A549 (cell line): ENCODE data around the gene B3GNT3. TPM values are rescaled to one million over a fixed set of nuclear protein-coding genes. Genes with fewer than 3 reads are reported as not detected.

Experiments used
- ATAC-seq, 2 experiments: fragments of 200-7000 bp in 1 of 2; fragments of >200 bp in 1 of 2; cut with Nextera tagmentation in 1 of 2; cut with Tn5 transposase in 1 of 2; 3 replicates each; pipeline versions ENCODE4 v1.8.0 to v1.9.1; 2018 to 2020; ENCODE audit warnings: mild to moderate bottlenecking in 1 of 2, moderate library complexity in 1 of 2
- CTCF ChIA-PET: fragments of 300-600 bp; sonication (Branson Sonifier 250); formaldehyde crosslinking; extraction: SDS; loops from one replicate; lab custom pipeline; 2021; ENCODE audit warnings: antibody characterized with exemption, inconsistent platforms; lab: Yijun Ruan, JAX
- POLR2A ChIA-PET: fragments of 350-600 bp; formaldehyde crosslinking; extraction: SDS; loops from one replicate; lab custom pipeline; 2021; ENCODE audit warnings: antibody characterized with exemption, inconsistent platforms; lab: Yijun Ruan, JAX
- DNase-seq, 2 experiments: peaks; one replicate each; pipeline versions ENCODE4 v3.0.0 to v3.0.0-alpha.2; 2011 to 2016; ENCODE audit warnings: low read depth in 1 of 2, low spot score in 1 of 2
- FAIRE-seq: peaks from 2 replicates; lab custom pipeline; 2011; peaks lifted over from hg19 to GRCh38; lab: Jason Lieb, UNC
- H3K27ac ChIP-seq, 2 experiments: fragments of >200 bp; sonication (Bioruptor Twin); formaldehyde crosslinking; 3 replicates each; pipeline ENCODE4 v1.5.1; 2016 to 2017
- H3K4me1 ChIP-seq: fragments of >200 bp; sonication (Bioruptor Twin); formaldehyde crosslinking; 3 replicates; pipeline ENCODE4 v1.6.1; 2016
- H3K4me2 ChIP-seq: fragments of >200 bp; sonication (Bioruptor Twin); formaldehyde crosslinking; 3 replicates; pipeline ENCODE4 v1.6.1; 2016
- H3K4me3 ChIP-seq: fragments of >200 bp; sonication (Bioruptor Twin); formaldehyde crosslinking; 3 replicates; pipeline ENCODE4 v1.5.1; 2016
- H3K9me3 ChIP-seq: fragments of >200 bp; sonication (Bioruptor Twin); formaldehyde crosslinking; 3 replicates; pipeline ENCODE4 v1.6.1; 2016
- CTCF ChIP-seq: fragments of >200 bp; sonication (Bioruptor Twin); formaldehyde crosslinking; IDR thresholded peaks from 3 replicates; pipeline ENCODE4 v1.5.1; 2016
- E2F6 ChIP-seq: IDR thresholded peaks from 2 replicates; pipeline ENCODE4 v1.6.1; 2012; ENCODE audit warnings: low read depth, borderline replicate concordance
- EHF ChIP-seq: fragments of 250-450 bp; sonication (Bioruptor Pico); IDR thresholded peaks from 2 replicates; pipeline ENCODE4 v1.5.0; 2020; ENCODE audit warnings: mild to moderate bottlenecking
- EHMT2 ChIP-seq: fragments of 200-600 bp; sonication (generic); IDR thresholded peaks from 2 replicates; pipeline ENCODE4 v1.6.1; 2016; ENCODE audit warnings: antibody characterized with exemption, low read depth, mild to moderate bottlenecking, moderate library complexity
- ELK1 ChIP-seq: fragments of 150-350 bp; IDR thresholded peaks from 2 replicates; pipeline ENCODE4 v1.6.1; 2014; ENCODE audit warnings: low read depth, mild to moderate bottlenecking, low read length
- EP300 ChIP-seq, 2 experiments: fragments of >200 bp; sonication (Bioruptor Twin); formaldehyde crosslinking; IDR thresholded peaks; 2 replicates in 1 of 2; 3 replicates in 1 of 2; pipeline ENCODE4 v1.6.1; 2016 to 2017
- FOSL2 ChIP-seq, 2 experiments: fragments of 450-650 bp in 1 of 2; fragments of >200 bp in 1 of 2; sonication (Bioruptor Twin) in 1 of 2; formaldehyde crosslinking; IDR thresholded peaks; 2 replicates each; pipeline versions ENCODE4 v1.5.0 to v1.6.1; 2016 to 2020; ENCODE audit warnings: mild to moderate bottlenecking in 1 of 2, moderate library complexity in 1 of 2
- GATA3 ChIP-seq: IDR thresholded peaks from 2 replicates; pipeline ENCODE4 v1.6.1; 2012; ENCODE audit warnings: borderline replicate concordance
- HOXA7 ChIP-seq: fragments of 250-450 bp; sonication (Bioruptor Pico); IDR thresholded peaks from 2 replicates; pipeline ENCODE4 v1.5.0; 2020; ENCODE audit warnings: mild to moderate bottlenecking, moderate library complexity
- HOXB13 ChIP-seq: fragments of 250-450 bp; sonication (Bioruptor Pico); IDR thresholded peaks from 2 replicates; pipeline ENCODE4 v1.5.0; 2020; ENCODE audit warnings: low read depth, mild to moderate bottlenecking, moderate library complexity
- HOXB5 ChIP-seq: fragments of 250-450 bp; sonication (Bioruptor Pico); IDR thresholded peaks from 2 replicates; pipeline ENCODE4 v1.5.0; 2020; ENCODE audit warnings: mild to moderate bottlenecking, moderate library complexity
- JUN ChIP-seq, 2 experiments: fragments of >200 bp; sonication (Bioruptor Twin); formaldehyde crosslinking; IDR thresholded peaks; 2 replicates in 1 of 2; 3 replicates in 1 of 2; pipeline ENCODE4 v1.6.1; 2016 to 2017
- KDM1A ChIP-seq: fragments of 200-600 bp; sonication (generic); IDR thresholded peaks from 2 replicates; pipeline ENCODE4 v1.6.1; 2016; ENCODE audit warnings: low read depth, mild to moderate bottlenecking
- MAX ChIP-seq: IDR thresholded peaks from 2 replicates; pipeline ENCODE4 v1.6.1; 2012
- MYC ChIP-seq: IDR thresholded peaks from 2 replicates; pipeline ENCODE4 v1.6.1; 2012; ENCODE audit warnings: mild to moderate bottlenecking, inconsistent platforms, low read length, improper control_type of control experiment, borderline replicate concordance
- POLR2A ChIP-seq: IDR thresholded peaks from 2 replicates; pipeline ENCODE4 v1.6.1; 2012; ENCODE audit warnings: mild to moderate bottlenecking, low read length
- POLR2AphosphoS2 ChIP-seq: conservative IDR thresholded peaks from 2 replicates; pipeline ENCODE4 v1.6.1; 2012; ENCODE audit warnings: low read length, improper control_type of control experiment, inconsistent platforms
- RAD21 ChIP-seq, 2 experiments: fragments of >200 bp in 1 of 2; sonication (Bioruptor Twin) in 1 of 2; formaldehyde crosslinking in 1 of 2; IDR thresholded peaks in 1 of 2; conservative IDR thresholded peaks in 1 of 2; 2 replicates in 1 of 2; 3 replicates in 1 of 2; pipeline ENCODE4 v1.6.1; 2012 to 2018; ENCODE audit warnings: inconsistent platforms in 1 of 2
- RCOR1 ChIP-seq: fragments of 150-350 bp; IDR thresholded peaks from 2 replicates; pipeline ENCODE4 v1.6.1; 2014; ENCODE audit warnings: antibody characterized with exemption, low read length, low read depth
- SMC3 ChIP-seq: fragments of >200 bp; sonication (Bioruptor Twin); formaldehyde crosslinking; IDR thresholded peaks from 3 replicates; pipeline ENCODE4 v1.6.1; 2018; ENCODE audit warnings: inconsistent platforms
- SREBF2 ChIP-seq: fragments of 450-650 bp; IDR thresholded peaks from 2 replicates; pipeline ENCODE4 v1.6.1; 2014; ENCODE audit warnings: mild to moderate bottlenecking, moderate library complexity
- TP53 ChIP-seq: fragments of 250-450 bp; sonication (Bioruptor Pico); IDR thresholded peaks from 2 replicates; pipeline ENCODE4 v1.5.0; 2021; ENCODE audit warnings: mild to moderate bottlenecking, moderate library complexity
- ZFP36 ChIP-seq: fragments of 450-650 bp; IDR thresholded peaks from 2 replicates; pipeline ENCODE4 v1.6.1; 2014; ENCODE audit warnings: borderline replicate concordance; ENCODE audit not compliant: partially characterized antibody
- ZSCAN20 ChIP-seq: fragments of 250-450 bp; sonication (Bioruptor Pico); IDR thresholded peaks from 2 replicates; pipeline ENCODE4 v1.8.0; 2022; ENCODE audit warnings: mild to moderate bottlenecking, moderate library complexity
- WGBS: methylation state at CpG from one replicate; pipeline ENCODE4 v1.1.6; 2017; ENCODE audit errors: missing lambda C conversion rate; 5-methylcytosine and 5-hydroxymethylcytosine counted together
- polyA plus RNA-seq, 4 experiments: library from polyadenylated mRNA; depleted of rRNA in 3 of 4; stranded (reverse); fragments of >200 nt; fragmentation: RNase III in 1 of 4; extraction: RNeasy Plus Mini Kit Qiagen cat#74134 plus additional on column Dnase treatment in 1 of 4; gene quantifications; 2 replicates in 3 of 4; 3 replicates in 1 of 4; pipeline ENCODE4 v1.2.3, GENCODE V29; 2011 to 2017

B3GNT3 gene
- polyA plus RNA-seq, 2 of the 4 experiments (the other 2 are of a cell fraction), result 2.4 to 2.7 TPM

- no peak for ATAC-seq
- ChIA-PET POLR2A (interaction anchor here (0.6 kb wide), 1 partner anchor 34 kb away, joined by 3 read pairs; no protein-coding TSS in a partner anchor), CTCF (interaction anchor here (0.6 kb wide), 1 partner anchor 699 kb away, joined by 3 read pairs; no protein-coding TSS in a partner anchor)
- Histone ChIP-seq H3K27ac (no peak overlapping the region), H3K4me1 (no peaks in the 10 kb centered on the region), H3K4me2 (no peak overlapping the region), H3K4me3 (no peak overlapping the region), H3K9me3 (no peaks in the 10 kb centered on the region)
- DNase-seq, result peak in 1 of 2 experiments; percentile 38
- TF ChIP-seq RCOR1 (no peak), JUN (IDR thresholded peaks at IDR 0.05) (no peak), FOSL2 (IDR thresholded peaks at IDR 0.05) (no peak), FOSL2 (CRISPR knock-in tag; IDR thresholded peaks at IDR 0.05) (no peak), KDM1A (no peak), MYC (no peak), SMC3 (no peak), MAX (no peak)
- no peak for FAIRE-seq
- 58% methylated on average over 3 of the region's 3 CpGs for WGBS
Measured at GRCh38 chr19:17806945-17807344, 12.0 kb downstream of the B3GNT3 start.

- POLR2A ChIA-PET, result no interaction called here
- TF ChIP-seq ELK1 (no peak), RCOR1 (no peak), SREBF2 (no peak)
- Histone ChIP-seq H3K4me3 (no peak overlapping the region), H3K27ac (no peak overlapping the region), H3K9me3 (no peaks in the 10 kb centered on the region), H3K4me1 (no peaks in the 10 kb centered on the region), H3K4me2 (no peak overlapping the region)
- WGBS, result 98% methylated on average over 18 of the region's 38 CpGs
- FAIRE-seq (no peak), ATAC-seq (no peak), DNase-seq (no peak)
- CTCF ChIA-PET, result no interaction called here
Measured at GRCh38 chr19:17807731-17808316, 12.9 kb downstream of the B3GNT3 start.

GRCh38 chr19:17811103-17811502 lies 16.2 kb downstream of the B3GNT3 start:
- Histone ChIP-seq H3K4me3 (no peak overlapping the region), H3K4me1 (no peaks in the 10 kb centered on the region), H3K4me2 (no peak overlapping the region), H3K9me3 (no peaks in the 10 kb centered on the region), H3K27ac (no peak overlapping the region)
- ChIA-PET POLR2A (no interaction called here), CTCF (interaction anchor here (0.6 to 0.7 kb wide), 3 partner anchors 12 to 1175 kb away, joined by 3 read pairs; no protein-coding TSS in a partner anchor)
- ATAC-seq, result no peak
- TF ChIP-seq ZFP36, result no peak
- no peak for TF ChIP-seq HOXB5
- no peak for TF ChIP-seq HOXB13 (CRISPR knock-in tag)
- no peak for TF ChIP-seq EP300 (IDR thresholded peaks at IDR 0.05)
- TF ChIP-seq CTCF, result no peak
- TF ChIP-seq ZSCAN20 (CRISPR knock-in tag), result no peak
- TF ChIP-seq SMC3, result no peak
- TF ChIP-seq HOXA7, result no peak
- TF ChIP-seq E2F6, result no peak
- no peak for TF ChIP-seq POLR2AphosphoS2
- TF ChIP-seq JUN (IDR thresholded peaks at IDR 0.05), result no peak
- TF ChIP-seq TP53 (CRISPR knock-in tag), result no peak
- TF ChIP-seq EHMT2, result no peak
- TF ChIP-seq RAD21 (conservative IDR thresholded peaks at IDR 0.05 in 1 of 2, IDR thresholded peaks at IDR 0.05 in 1 of 2), result no peak
- no peak for TF ChIP-seq POLR2A
- no peak for TF ChIP-seq GATA3
- no peak for TF ChIP-seq EHF (CRISPR knock-in tag)
- 82% methylated on average over 2 of the region's 2 CpGs for WGBS
- DNase-seq, result no peak
- FAIRE-seq, result no peak
